ENCODE measurements around the gene SLC4A1AP. TPM values are rescaled to one million over a fixed set of nuclear protein-coding genes. Genes with fewer than 3 reads are reported as not detected.
A peak's percentile ranks its signal among the peaks of the same experiment; 100 is the strongest.

SLC4A1AP gene, protein sequence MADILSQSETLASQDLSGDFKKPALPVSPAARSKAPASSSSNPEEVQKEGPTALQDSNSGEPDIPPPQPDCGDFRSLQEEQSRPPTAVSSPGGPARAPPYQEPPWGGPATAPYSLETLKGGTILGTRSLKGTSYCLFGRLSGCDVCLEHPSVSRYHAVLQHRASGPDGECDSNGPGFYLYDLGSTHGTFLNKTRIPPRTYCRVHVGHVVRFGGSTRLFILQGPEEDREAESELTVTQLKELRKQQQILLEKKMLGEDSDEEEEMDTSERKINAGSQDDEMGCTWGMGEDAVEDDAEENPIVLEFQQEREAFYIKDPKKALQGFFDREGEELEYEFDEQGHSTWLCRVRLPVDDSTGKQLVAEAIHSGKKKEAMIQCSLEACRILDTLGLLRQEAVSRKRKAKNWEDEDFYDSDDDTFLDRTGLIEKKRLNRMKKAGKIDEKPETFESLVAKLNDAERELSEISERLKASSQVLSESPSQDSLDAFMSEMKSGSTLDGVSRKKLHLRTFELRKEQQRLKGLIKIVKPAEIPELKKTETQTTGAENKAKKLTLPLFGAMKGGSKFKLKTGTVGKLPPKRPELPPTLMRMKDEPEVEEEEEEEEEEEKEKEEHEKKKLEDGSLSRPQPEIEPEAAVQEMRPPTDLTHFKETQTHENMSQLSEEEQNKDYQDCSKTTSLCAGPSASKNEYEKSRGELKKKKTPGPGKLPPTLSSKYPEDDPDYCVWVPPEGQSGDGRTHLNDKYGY
- 41.4 and 46.2 TPM in 2 replicates for total RNA-seq (2013; cell fraction: nucleolus; rRNA removed)
- total RNA-seq (2014; rRNA removed) (22.5 and 23.3 TPM in 2 replicates), total RNA-seq (2014; rRNA removed; fragmentation: Illumina TruSeq; extraction: Trizol) (28.2 and 30.0 TPM in 2 replicates), total RNA-seq (2021) (17.3 and 17.9 TPM in 2 replicates), polyA plus RNA-seq (2011; rRNA removed) (16.7 and 24.3 TPM in 2 replicates), polyA plus RNA-seq (2014; fragmentation: Illumina TruSeq; extraction: Trizol) (28.0 and 31.4 TPM in 2 replicates), polyA plus RNA-seq (2014; fragmentation: Nextera tagmentation; extraction: Ambion mirVana) (10 to 100 TPM in 1 of 2 experiments, 1 to 10 TPM in 1; 6.5 to 16.4 TPM), polyA plus RNA-seq (2014; rRNA removed) (18.8 and 20.5 TPM in 2 replicates), polyA plus RNA-seq (2016; fragmentation: Nextera tagmentation; extraction: Ambion mirVana) (10 to 100 TPM; 27.1 to 30.1 TPM), polyA minus RNA-seq (2011; rRNA and poly(A)+ RNA removed) (6.4 and 9.1 TPM in 2 replicates), Bru-seq, nascent RNA (percentile 78 among the genes with signal in this experiment), BruChase-seq, experiment 1, labeled RNA remaining after a 6-hour chase (percentile 77 among the genes with signal in this experiment), BruChase-seq, experiment 2, labeled RNA remaining after a 2-hour chase (percentile 81 among the genes with signal in this experiment)
- polyA plus RNA-seq (2011; ENCODE audit: low read depth), result 10.8 TPM
- 10.4 and 11.9 TPM in 2 replicates for polyA plus RNA-seq (2011; cell fraction: cytosol; rRNA removed)
- polyA plus RNA-seq (2011; cell fraction: nucleus; rRNA removed), result 13.7 and 17.0 TPM in 2 replicates
- polyA plus RNA-seq (2012), result 14.7 and 17.1 TPM in 2 replicates
- 6.5 and 7.8 TPM in 2 replicates for polyA minus RNA-seq (2011; cell fraction: cytosol; rRNA and poly(A)+ RNA removed)
- 6.2 and 11.9 TPM in 2 replicates for polyA minus RNA-seq (2011; cell fraction: nucleus; rRNA and poly(A)+ RNA removed)
- long read RNA-seq, experiment 1, transcript SLC4A1AP-201 (14 exons, 2,959 nt), result major isoform, 18 of 40 reads
- long read RNA-seq, experiment 1, partial matches to known transcripts, result 19 of 40 reads
- long read RNA-seq, experiment 1, other reads (novel, unspliced or antisense), result 3 of 40 reads
- long read RNA-seq, experiment 2, transcript SLC4A1AP-201 (14 exons, 2,959 nt), result major isoform, 11 of 157 reads
- long read RNA-seq, experiment 2, partial matches to known transcripts, result 136 of 157 reads
- long read RNA-seq, experiment 2, other reads (novel, unspliced or antisense), result 10 of 157 reads

DNA sequence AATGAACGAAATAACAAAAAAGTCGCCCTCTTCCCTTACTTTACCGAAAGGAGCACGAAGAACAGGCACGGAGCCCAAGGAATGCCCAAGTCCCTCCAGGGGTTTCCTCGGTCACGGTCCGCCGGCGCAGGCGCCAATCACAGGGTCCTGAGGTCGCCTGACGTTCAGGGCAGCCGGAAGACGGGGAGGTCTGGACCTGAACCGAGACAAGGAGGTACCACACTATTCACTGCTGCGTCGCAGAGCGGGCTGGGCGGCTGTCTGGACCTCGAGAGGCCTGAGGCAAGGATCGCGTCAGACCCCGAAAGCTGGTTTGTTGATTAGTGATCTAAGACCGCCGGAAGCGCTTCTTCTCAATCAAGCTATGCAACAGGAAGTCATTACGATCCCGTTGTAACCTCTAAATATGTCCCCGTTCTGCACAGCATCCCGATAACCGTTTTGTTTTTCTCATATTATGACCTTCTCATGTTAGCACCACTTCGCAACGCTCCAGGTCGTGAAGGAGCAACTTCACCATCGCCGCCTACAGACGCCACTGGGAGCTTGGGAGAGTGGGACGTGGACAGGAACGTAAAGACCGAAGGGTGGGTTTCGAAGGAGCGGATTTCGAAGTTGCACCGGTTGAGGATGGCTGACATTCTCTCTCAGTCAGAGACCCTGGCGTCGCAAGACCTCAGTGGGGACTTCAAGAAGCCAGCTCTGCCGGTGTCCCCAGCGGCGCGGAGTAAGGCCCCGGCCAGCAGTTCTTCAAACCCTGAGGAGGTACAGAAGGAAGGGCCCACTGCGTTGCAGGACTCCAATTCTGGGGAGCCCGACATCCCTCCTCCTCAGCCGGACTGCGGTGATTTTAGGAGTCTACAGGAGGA lies at the start of gene SLC4A1AP, which contains the start of gene SUPT7L:
SLC4A1AP (plus strand) TSS at position 605 of the 869 bp plus-strand sequence; CDS start at position 631, 26 bp downstream.
SUPT7L (minus strand) TSS at position 330 of the 869 bp plus-strand sequence. CDS start 1,422 bp downstream, outside the sequence.
- ChIA-PET RAD21 (ENCODE audit: unreplicated experiment) (no interaction called here), POLR2A (interaction anchor here (1.0 to 1.3 kb wide), 2 partner anchors 8 to 35 kb away, joined by 3 to 5 read pairs; partner anchors contain the start of genes CCDC121 and GPN1), SMC1A (ENCODE audit: uncharacterized antibody, unreplicated experiment) (interaction anchor here (0.9 to 1.3 kb wide), 4 partner anchors 8 to 292 kb away, joined by 3 to 4 read pairs (median 4); no protein-coding TSS in a partner anchor), CTCF (interaction anchor here (0.7 to 7.1 kb wide), 4 partner anchors 10 to 50 kb away, joined by 3 to 79 read pairs (median 3); no protein-coding TSS in a partner anchor)
- BruUV-seq (replicated peaks), result no TSS peak
- peak within 1 kb of the TSS; percentile 89 for H3K9ac ChIP-seq (ENCODE audit: control insufficient read depth, insufficient read depth, low read length)
- ATAC-seq, result peak; percentile 90
- H3K27ac ChIP-seq (ENCODE audit: control insufficient read depth, insufficient read depth), result peak within 1 kb of the TSS; percentile 80
- peak; percentile 99 for FAIRE-seq
- H3K36me3 ChIP-seq (ENCODE audit: control insufficient read depth in 2 of 2, insufficient read depth in 2 of 2, low read length in 1 of 2), result peaks cover 2 to 13% of the 10 kb centered on the region in 2 experiments; a peak in 3 of 4 replicates
- WGBS (ENCODE audit: insufficient coverage, insufficient replicate concordance, low lambda C conversion rate, missing lambda C conversion rate), result under 1% methylated on average over 55 of the region's 56 CpGs
- no peaks in the 10 kb centered on the region for H3K9me3 ChIP-seq (replicated peaks; ENCODE audit: control insufficient read depth, insufficient read depth, low read length)
- peak within 1 kb of the TSS; percentile 90 for H3K4me3 ChIP-seq
- H3K27me3 ChIP-seq (replicated peaks in 1 of 2; ENCODE audit: control insufficient read depth in 2 of 2, insufficient read depth in 2 of 2, low read length in 1 of 2), result no peaks in the 10 kb centered on the region
- peak; percentile 77 for DNase-seq (ENCODE audit: low read depth, low spot score)
- peak within 1 kb of the TSS; percentile 80 for H3K4me2 ChIP-seq (ENCODE audit: control insufficient read depth, insufficient read depth)
- in situ Hi-C loops (cut with MboI), result no loop called here
- H3K79me2 ChIP-seq (ENCODE audit: control insufficient read depth, insufficient read depth, low read length), result peaks cover 29% of the 10 kb centered on the region
- peak within 1 kb of the TSS; percentile 97 for H2AFZ ChIP-seq (ENCODE audit: control insufficient read depth, low read depth, low read length)
- no peaks in the 10 kb centered on the region for H4K20me1 ChIP-seq (ENCODE audit: control insufficient read depth, insufficient read depth)
- intact Hi-C loops (cut with micrococcal nuclease; ENCODE audit: unreplicated experiment), result loop anchor here (10.0 kb wide), 1 partner anchor 179 kb away; the partner anchor contains the start of gene IFT172
- peaks cover 10% of the 10 kb centered on the region for H3K4me1 ChIP-seq (ENCODE audit: control insufficient read depth, insufficient read depth, low read length)
- TF ChIP-seq TAF1 (IDR thresholded peaks at IDR 0.05; ENCODE audit: borderline replicate concordance, low read depth, low read length) (peak; percentile 97), IKZF2 (IDR thresholded peaks at IDR 0.05) (peak; percentile 74 to 83), SMAD5 (IDR thresholded peaks at IDR 0.05; ENCODE audit: low read depth) (peak; percentile 41; the same call in 1 of the 2 replicates), CHD4 (IDR thresholded peaks at IDR 0.05) (no peak), RAD21 (IDR thresholded peaks at IDR 0.05; ENCODE audit: insufficient read depth, low read depth, low read length) (no peak), ZZZ3 (IDR thresholded peaks at IDR 0.05; ENCODE audit: control insufficient read depth, insufficient read length, low read depth) (peak; percentile 89)
- TF ChIP-seq, protein P1, sequence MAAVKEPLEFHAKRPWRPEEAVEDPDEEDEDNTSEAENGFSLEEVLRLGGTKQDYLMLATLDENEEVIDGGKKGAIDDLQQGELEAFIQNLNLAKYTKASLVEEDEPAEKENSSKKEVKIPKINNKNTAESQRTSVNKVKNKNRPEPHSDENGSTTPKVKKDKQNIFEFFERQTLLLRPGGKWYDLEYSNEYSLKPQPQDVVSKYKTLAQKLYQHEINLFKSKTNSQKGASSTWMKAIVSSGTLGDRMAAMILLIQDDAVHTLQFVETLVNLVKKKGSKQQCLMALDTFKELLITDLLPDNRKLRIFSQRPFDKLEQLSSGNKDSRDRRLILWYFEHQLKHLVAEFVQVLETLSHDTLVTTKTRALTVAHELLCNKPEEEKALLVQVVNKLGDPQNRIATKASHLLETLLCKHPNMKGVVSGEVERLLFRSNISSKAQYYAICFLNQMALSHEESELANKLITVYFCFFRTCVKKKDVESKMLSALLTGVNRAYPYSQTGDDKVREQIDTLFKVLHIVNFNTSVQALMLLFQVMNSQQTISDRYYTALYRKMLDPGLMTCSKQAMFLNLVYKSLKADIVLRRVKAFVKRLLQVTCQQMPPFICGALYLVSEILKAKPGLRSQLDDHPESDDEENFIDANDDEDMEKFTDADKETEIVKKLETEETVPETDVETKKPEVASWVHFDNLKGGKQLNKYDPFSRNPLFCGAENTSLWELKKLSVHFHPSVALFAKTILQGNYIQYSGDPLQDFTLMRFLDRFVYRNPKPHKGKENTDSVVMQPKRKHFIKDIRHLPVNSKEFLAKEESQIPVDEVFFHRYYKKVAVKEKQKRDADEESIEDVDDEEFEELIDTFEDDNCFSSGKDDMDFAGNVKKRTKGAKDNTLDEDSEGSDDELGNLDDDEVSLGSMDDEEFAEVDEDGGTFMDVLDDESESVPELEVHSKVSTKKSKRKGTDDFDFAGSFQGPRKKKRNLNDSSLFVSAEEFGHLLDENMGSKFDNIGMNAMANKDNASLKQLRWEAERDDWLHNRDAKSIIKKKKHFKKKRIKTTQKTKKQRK (IDR thresholded peaks at IDR 0.05; ENCODE audit: low read depth, low read length), result peak; percentile 54; the same call in 1 of the 2 replicates
